GM12873 (cell line): ENCODE results near the gene RNFT2.

Experiments
- CTCF ChIP-seq: IDR thresholded peaks from 2 replicates; pipeline ENCODE4 v1.5.1; 2012; ENCODE audit warnings: low read depth, mild to moderate bottlenecking, moderate library complexity, low read length, control low read depth; ENCODE audit not compliant: insufficient read depth; ENCODE audit errors: missing control alignments

The RNFT2 gene

DNA sequence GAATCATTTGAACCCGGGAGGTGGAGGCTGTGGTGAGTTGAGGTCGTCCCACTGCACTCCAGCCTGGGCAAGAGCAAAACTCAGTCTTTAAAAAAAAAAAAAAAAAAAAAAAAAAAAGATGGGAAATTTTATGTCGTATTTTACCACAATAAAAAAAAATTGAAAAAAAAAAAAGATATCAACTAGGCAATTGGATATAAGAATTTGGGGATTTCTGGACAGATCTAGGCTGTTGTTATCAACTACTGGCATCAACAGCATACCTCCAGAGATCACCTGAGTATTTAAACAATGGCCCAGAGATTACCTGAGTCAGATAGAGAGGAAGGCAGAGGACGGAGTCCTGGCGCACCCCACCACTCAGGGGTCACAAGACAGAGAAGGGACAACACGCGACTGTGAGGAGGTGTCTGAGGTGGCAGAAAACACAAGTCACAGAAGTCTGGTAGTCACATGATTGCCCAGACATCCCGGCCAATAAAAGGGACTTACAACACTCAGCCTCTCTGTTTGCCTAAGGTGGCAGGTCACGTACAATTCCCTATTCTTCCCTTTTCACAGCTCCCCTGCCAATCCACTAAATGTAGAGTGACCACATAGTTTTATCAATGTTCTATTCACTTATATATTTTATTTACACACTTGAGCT lies 2.0 kb upstream of the RNFT2 start:
- TF ChIP-seq CTCF, result no peak

- TF ChIP-seq CTCF, result no peak
Measured at GRCh38 chr12:116736962-116737773, 947 bp upstream of the RNFT2 start.

- no peak for TF ChIP-seq CTCF
Measured at GRCh38 chr12:116739381-116739887, 1.3 kb downstream of the RNFT2 start.

DNA sequence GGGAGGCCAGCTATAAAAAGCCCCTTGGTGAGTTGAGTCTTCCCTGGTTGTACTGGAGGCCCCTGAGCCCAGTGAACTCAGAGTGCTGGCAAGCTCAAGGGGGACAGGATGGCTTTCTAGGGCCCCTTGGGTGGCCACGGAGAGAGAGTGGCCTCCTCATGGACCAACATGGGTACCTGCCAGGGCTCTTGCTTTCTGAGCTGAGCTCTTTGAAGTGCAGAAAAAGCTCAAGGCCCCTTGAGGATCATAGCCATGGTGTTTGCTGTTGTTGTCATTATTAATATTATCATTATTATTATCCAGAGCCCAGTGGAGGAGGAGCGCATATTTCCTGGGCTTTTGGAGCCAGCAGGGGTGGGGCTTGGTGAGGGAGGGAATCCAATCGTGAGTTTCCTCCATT lies 6.7 kb downstream of the RNFT2 start:
- TF ChIP-seq CTCF, result no peak

GRCh38 chr12:116745554-116745953 lies 7.4 kb downstream of the RNFT2 start:
- TF ChIP-seq CTCF, result no peak

DNA sequence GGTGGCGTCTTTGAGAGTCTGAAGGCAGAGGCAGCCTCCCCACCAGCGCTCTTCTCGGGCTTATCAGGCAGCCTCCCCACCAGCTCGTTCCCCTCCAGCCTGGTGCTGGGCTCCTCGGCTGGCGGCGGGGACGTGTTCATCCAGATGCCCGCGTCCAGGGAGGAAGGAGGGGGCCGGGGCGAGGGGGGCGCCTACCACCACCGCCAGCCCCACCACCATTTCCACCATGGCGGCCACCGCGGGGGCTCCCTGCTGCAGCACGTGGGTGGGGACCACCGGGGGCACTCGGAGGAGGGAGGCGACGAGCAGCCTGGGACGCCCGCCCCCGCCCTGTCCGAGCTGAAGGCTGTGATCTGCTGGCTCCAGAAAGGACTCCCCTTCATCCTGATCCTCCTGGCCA lies 11.8 kb downstream of the RNFT2 start:
- no peak for TF ChIP-seq CTCF

DNA sequence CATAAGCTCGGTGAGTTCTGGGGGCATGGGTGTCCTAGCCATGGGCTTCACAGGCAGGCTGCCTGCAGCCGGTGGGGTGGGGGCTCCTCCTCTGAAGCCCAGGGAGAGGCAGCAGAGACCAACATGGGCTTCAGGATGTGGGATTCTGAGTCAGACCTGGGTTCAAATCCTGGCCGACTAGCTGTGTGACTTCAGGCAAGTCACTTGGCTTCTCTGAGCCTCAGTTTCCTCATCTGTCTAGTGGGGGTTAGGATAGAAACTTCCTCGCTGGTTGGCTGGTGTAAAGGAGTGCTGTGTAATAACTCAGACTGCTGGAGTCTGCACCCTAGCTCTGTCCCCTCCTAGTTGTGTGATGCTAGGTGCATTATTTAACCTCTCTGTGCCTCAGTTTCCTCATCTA lies 12.2 kb downstream of the RNFT2 start:
- no peak for TF ChIP-seq CTCF
